HCT116 (cell line): ENCODE measurements around the gene ELP6.

ENCODE experiments used
- CEBPB ChIP-seq: IDR thresholded peaks from 2 replicates; pipeline ENCODE4 v1.6.1; 2012; ENCODE audit warnings: low read depth
- EGR1 ChIP-seq: IDR thresholded peaks from 2 replicates; pipeline ENCODE4 v1.6.1; 2012; ENCODE audit warnings: low read depth
- EZH2 ChIP-seq: fragments of 200-600 bp; sonication (generic); IDR thresholded peaks from 2 replicates; pipeline ENCODE4 v1.6.1; 2017; ENCODE audit warnings: antibody characterized with exemption, mixed run types
- EZH2phosphoT487 ChIP-seq: fragments of 200-600 bp; IDR thresholded peaks from 2 replicates; pipeline ENCODE4 v1.6.1; 2018; ENCODE audit warnings: antibody characterized with exemption, borderline replicate concordance
- POLR2A ChIP-seq: IDR thresholded peaks from 2 replicates; pipeline ENCODE4 v1.7.0; 2011; ENCODE audit warnings: borderline replicate concordance; ENCODE audit not compliant: insufficient read depth, insufficient read length; ENCODE audit errors: extremely low read depth
- POLR2AphosphoS5 ChIP-seq: IDR thresholded peaks from 2 replicates; pipeline ENCODE4 v1.6.1; 2011; ENCODE audit warnings: mild to moderate bottlenecking, low read depth, low read length, moderate library complexity
- RAD21 ChIP-seq: IDR thresholded peaks from 2 replicates; pipeline ENCODE4 v1.6.1; 2012; ENCODE audit warnings: low read depth, mild to moderate bottlenecking
- SIN3A ChIP-seq: IDR thresholded peaks from 2 replicates; pipeline ENCODE4 v1.6.1; 2012; ENCODE audit warnings: low read depth
- YY1 ChIP-seq: IDR thresholded peaks from 2 replicates; pipeline ENCODE4 v1.6.1; 2011; ENCODE audit warnings: low read length, low read depth, moderate library complexity, mild to moderate bottlenecking; ENCODE audit not compliant: insufficient replicate concordance; ENCODE audit errors: extremely low read depth
- TF ChIP-seq, protein P1 (sequence below), 3 experiments: fragments of 200-600 bp in 1 of 3; sonication (generic) in 1 of 3; IDR thresholded peaks in 2 of 3; conservative IDR thresholded peaks in 1 of 3; 2 replicates each; pipeline ENCODE4 v1.5.1; 2012 to 2017; ENCODE audit warnings: low read depth in 2 of 3, low read length in 2 of 3, antibody characterized with exemption in 1 of 3, borderline replicate concordance in 1 of 3, control low read depth in 1 of 3, mild to moderate bottlenecking in 1 of 3, mixed read lengths in 1 of 3, mixed run types in 1 of 3, moderate library complexity in 1 of 3; ENCODE audit not compliant: insufficient read depth in 1 of 3
- TF ChIP-seq, protein P2 (sequence below): IDR thresholded peaks from 2 replicates; pipeline ENCODE4 v1.6.1; 2012; ENCODE audit warnings: low read depth
- TF ChIP-seq, protein P3 (sequence below): IDR thresholded peaks from 2 replicates; pipeline ENCODE4 v1.6.1; 2012
- TF ChIP-seq, protein P4 (sequence below): IDR thresholded peaks from 2 replicates; pipeline ENCODE4 v1.6.1; 2012

DNA sequence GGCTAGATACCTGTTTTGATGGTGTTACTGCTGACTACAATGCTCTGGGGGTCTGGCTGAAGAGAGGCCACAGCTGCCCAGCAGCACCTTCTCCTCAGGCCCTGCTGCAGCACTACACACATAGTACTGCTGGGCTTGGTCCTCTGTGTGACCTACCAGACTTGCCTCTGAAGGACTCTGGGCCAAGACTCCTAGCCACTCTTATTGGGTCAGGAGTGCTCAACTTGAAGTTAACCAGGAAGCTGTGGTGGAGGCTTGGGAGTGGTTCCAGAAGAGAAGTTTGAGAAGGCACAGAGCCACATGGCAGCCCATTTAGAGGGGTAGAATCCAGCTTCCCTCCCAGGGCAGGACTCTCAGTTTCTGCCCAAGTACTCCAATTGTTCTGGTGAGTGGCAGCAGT lies 16.6 kb downstream of the ELP6 start:
- TF ChIP-seq POLR2AphosphoS5: no peak
- TF ChIP-seq, protein P1, sequence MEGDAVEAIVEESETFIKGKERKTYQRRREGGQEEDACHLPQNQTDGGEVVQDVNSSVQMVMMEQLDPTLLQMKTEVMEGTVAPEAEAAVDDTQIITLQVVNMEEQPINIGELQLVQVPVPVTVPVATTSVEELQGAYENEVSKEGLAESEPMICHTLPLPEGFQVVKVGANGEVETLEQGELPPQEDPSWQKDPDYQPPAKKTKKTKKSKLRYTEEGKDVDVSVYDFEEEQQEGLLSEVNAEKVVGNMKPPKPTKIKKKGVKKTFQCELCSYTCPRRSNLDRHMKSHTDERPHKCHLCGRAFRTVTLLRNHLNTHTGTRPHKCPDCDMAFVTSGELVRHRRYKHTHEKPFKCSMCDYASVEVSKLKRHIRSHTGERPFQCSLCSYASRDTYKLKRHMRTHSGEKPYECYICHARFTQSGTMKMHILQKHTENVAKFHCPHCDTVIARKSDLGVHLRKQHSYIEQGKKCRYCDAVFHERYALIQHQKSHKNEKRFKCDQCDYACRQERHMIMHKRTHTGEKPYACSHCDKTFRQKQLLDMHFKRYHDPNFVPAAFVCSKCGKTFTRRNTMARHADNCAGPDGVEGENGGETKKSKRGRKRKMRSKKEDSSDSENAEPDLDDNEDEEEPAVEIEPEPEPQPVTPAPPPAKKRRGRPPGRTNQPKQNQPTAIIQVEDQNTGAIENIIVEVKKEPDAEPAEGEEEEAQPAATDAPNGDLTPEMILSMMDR (IDR thresholded peaks at IDR 0.05 in 2 of 3, conservative IDR thresholded peaks at IDR 0.05 in 1 of 3; ENCODE audit: borderline replicate concordance in 1 of 3, insufficient read depth in 1 of 3, low read depth in 2 of 3, low read length in 2 of 3): no peak
- TF ChIP-seq POLR2A: no peak
- TF ChIP-seq, protein P2, sequence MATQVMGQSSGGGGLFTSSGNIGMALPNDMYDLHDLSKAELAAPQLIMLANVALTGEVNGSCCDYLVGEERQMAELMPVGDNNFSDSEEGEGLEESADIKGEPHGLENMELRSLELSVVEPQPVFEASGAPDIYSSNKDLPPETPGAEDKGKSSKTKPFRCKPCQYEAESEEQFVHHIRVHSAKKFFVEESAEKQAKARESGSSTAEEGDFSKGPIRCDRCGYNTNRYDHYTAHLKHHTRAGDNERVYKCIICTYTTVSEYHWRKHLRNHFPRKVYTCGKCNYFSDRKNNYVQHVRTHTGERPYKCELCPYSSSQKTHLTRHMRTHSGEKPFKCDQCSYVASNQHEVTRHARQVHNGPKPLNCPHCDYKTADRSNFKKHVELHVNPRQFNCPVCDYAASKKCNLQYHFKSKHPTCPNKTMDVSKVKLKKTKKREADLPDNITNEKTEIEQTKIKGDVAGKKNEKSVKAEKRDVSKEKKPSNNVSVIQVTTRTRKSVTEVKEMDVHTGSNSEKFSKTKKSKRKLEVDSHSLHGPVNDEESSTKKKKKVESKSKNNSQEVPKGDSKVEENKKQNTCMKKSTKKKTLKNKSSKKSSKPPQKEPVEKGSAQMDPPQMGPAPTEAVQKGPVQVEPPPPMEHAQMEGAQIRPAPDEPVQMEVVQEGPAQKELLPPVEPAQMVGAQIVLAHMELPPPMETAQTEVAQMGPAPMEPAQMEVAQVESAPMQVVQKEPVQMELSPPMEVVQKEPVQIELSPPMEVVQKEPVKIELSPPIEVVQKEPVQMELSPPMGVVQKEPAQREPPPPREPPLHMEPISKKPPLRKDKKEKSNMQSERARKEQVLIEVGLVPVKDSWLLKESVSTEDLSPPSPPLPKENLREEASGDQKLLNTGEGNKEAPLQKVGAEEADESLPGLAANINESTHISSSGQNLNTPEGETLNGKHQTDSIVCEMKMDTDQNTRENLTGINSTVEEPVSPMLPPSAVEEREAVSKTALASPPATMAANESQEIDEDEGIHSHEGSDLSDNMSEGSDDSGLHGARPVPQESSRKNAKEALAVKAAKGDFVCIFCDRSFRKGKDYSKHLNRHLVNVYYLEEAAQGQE: no peak
- TF ChIP-seq SIN3A: no peak
- TF ChIP-seq YY1: no peak
- TF ChIP-seq, protein P3, sequence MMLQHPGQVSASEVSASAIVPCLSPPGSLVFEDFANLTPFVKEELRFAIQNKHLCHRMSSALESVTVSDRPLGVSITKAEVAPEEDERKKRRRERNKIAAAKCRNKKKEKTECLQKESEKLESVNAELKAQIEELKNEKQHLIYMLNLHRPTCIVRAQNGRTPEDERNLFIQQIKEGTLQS: no peak
- TF ChIP-seq, protein P4, sequence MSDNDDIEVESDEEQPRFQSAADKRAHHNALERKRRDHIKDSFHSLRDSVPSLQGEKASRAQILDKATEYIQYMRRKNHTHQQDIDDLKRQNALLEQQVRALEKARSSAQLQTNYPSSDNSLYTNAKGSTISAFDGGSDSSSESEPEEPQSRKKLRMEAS: no peak
- TF ChIP-seq RAD21: no peak
- TF ChIP-seq EZH2phosphoT487: no peak
- no peak for TF ChIP-seq EZH2
- no peak for TF ChIP-seq EGR1
- TF ChIP-seq CEBPB: no peak
